OCI-M2 (cell line): Measurements from ENCODE around the gene FBXW11.

Source experiments
- DNase-seq: peaks from one replicate; lab custom pipeline; 2025; ENCODE audit not compliant: unreplicated experiment; lab: John Stamatoyannopoulos, UW

FBXW11 gene

GRCh38 chr5:171813813-171814490 is 192.5 kb downstream of the FBXW11 start:
- no peak for DNase-seq

- DNase-seq, result no peak
Measured at GRCh38 chr5:171813270-171813669, 193.2 kb downstream of the FBXW11 start.
